Panc1 (cell line): Measurements from ENCODE around the gene TDO2.

Source experiments
- POLR2AphosphoS5 ChIP-seq: IDR thresholded peaks from 2 replicates; pipeline ENCODE4 v1.6.1; 2012; ENCODE audit warnings: mild to moderate bottlenecking, low read depth, low read length, moderate library complexity
- TCF7L2 ChIP-seq: IDR thresholded peaks from 2 replicates; pipeline ENCODE4 v1.6.1; 2011; ENCODE audit warnings: mild to moderate bottlenecking, low read depth, low read length, inconsistent platforms
- TF ChIP-seq, protein P1 (sequence below): fragments of 450-650 bp; IDR thresholded peaks from 2 replicates; pipeline ENCODE4 v1.5.1; 2017; ENCODE audit warnings: mild to moderate bottlenecking
- TF ChIP-seq, protein P2 (sequence below), 2 experiments: IDR thresholded peaks; 2 replicates each; pipeline ENCODE4 v1.6.1; 2011 to 2012; ENCODE audit warnings: low read depth in 2 of 2, control low read depth in 1 of 2, low read length in 1 of 2, mild to moderate bottlenecking in 1 of 2, moderate library complexity in 1 of 2; ENCODE audit not compliant: insufficient read depth in 1 of 2

DNA sequence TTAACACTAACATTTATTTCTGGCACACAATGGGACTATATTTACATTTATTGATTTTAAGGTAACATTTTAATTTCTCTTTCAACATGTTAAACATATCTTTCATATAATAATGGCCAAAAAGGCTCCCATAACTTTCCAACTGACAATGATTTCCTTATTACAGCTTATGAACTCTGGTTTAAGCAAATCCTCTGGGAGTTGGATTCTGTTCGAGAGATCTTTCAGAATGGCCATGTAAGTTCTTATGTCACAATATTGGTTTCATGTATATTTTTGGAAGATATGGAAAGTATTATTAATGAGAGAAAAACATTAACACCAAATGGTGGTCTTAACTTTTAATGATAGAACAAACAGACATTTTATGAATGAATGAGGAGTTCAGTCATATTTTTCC, 4.1 kb downstream of the TDO2 start:
- TF ChIP-seq, protein P1, sequence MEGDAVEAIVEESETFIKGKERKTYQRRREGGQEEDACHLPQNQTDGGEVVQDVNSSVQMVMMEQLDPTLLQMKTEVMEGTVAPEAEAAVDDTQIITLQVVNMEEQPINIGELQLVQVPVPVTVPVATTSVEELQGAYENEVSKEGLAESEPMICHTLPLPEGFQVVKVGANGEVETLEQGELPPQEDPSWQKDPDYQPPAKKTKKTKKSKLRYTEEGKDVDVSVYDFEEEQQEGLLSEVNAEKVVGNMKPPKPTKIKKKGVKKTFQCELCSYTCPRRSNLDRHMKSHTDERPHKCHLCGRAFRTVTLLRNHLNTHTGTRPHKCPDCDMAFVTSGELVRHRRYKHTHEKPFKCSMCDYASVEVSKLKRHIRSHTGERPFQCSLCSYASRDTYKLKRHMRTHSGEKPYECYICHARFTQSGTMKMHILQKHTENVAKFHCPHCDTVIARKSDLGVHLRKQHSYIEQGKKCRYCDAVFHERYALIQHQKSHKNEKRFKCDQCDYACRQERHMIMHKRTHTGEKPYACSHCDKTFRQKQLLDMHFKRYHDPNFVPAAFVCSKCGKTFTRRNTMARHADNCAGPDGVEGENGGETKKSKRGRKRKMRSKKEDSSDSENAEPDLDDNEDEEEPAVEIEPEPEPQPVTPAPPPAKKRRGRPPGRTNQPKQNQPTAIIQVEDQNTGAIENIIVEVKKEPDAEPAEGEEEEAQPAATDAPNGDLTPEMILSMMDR: no peak
- TF ChIP-seq TCF7L2 (no peak), POLR2AphosphoS5 (no peak)
- TF ChIP-seq, protein P2, sequence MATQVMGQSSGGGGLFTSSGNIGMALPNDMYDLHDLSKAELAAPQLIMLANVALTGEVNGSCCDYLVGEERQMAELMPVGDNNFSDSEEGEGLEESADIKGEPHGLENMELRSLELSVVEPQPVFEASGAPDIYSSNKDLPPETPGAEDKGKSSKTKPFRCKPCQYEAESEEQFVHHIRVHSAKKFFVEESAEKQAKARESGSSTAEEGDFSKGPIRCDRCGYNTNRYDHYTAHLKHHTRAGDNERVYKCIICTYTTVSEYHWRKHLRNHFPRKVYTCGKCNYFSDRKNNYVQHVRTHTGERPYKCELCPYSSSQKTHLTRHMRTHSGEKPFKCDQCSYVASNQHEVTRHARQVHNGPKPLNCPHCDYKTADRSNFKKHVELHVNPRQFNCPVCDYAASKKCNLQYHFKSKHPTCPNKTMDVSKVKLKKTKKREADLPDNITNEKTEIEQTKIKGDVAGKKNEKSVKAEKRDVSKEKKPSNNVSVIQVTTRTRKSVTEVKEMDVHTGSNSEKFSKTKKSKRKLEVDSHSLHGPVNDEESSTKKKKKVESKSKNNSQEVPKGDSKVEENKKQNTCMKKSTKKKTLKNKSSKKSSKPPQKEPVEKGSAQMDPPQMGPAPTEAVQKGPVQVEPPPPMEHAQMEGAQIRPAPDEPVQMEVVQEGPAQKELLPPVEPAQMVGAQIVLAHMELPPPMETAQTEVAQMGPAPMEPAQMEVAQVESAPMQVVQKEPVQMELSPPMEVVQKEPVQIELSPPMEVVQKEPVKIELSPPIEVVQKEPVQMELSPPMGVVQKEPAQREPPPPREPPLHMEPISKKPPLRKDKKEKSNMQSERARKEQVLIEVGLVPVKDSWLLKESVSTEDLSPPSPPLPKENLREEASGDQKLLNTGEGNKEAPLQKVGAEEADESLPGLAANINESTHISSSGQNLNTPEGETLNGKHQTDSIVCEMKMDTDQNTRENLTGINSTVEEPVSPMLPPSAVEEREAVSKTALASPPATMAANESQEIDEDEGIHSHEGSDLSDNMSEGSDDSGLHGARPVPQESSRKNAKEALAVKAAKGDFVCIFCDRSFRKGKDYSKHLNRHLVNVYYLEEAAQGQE (IDR thresholded peaks at IDR 0.05; ENCODE audit: insufficient read depth in 1 of 2, low read depth in 2 of 2, low read length in 1 of 2): no peak
